Loucy (cell line): Measurements from ENCODE around the gene LCE4A.

Source experiments
- EZH2phosphoT487 ChIP-seq: fragments of 200-600 bp; IDR thresholded peaks from 2 replicates; pipeline ENCODE4 v1.6.1; 2018; ENCODE audit warnings: antibody characterized with exemption, mild to moderate bottlenecking, moderate library complexity, borderline replicate concordance
- TF ChIP-seq, protein P1 (sequence below): fragments of 200-600 bp; sonication (generic); conservative IDR thresholded peaks from 2 replicates; pipeline ENCODE4 v1.5.1; 2014; ENCODE audit warnings: mild to moderate bottlenecking, antibody characterized with exemption, low read length

DNA sequence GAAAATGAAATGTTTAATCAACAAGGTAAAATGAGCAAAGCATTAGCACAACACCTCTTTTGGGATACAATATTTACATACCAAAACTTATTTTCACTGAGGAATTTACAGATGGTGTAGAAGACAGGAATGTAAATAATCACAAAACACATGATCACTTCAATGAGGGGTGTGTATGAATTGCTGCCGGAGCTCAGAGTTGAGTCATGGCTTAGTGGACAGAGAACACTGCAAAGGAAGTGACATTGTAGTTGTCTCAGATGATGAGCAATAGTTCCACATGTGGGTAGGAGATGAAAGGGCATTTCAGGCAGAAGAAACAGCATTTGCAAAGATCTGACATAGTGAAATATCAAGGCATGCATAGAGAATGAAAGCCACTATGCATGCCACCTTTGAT is 44.3 kb downstream of the LCE4A start:
- TF ChIP-seq, protein P1, sequence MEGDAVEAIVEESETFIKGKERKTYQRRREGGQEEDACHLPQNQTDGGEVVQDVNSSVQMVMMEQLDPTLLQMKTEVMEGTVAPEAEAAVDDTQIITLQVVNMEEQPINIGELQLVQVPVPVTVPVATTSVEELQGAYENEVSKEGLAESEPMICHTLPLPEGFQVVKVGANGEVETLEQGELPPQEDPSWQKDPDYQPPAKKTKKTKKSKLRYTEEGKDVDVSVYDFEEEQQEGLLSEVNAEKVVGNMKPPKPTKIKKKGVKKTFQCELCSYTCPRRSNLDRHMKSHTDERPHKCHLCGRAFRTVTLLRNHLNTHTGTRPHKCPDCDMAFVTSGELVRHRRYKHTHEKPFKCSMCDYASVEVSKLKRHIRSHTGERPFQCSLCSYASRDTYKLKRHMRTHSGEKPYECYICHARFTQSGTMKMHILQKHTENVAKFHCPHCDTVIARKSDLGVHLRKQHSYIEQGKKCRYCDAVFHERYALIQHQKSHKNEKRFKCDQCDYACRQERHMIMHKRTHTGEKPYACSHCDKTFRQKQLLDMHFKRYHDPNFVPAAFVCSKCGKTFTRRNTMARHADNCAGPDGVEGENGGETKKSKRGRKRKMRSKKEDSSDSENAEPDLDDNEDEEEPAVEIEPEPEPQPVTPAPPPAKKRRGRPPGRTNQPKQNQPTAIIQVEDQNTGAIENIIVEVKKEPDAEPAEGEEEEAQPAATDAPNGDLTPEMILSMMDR, result no peak
- no peak for TF ChIP-seq EZH2phosphoT487
